HUES64 (cell line): ENCODE data around the gene ITIH1.

Source experiments
- H3K27ac ChIP-seq: 2 replicates; pipeline ENCODE4 v1.7.0; 2013; ENCODE audit warnings: low read depth, low read length, inconsistent platforms
- H3K27me3 ChIP-seq: 2 replicates; pipeline ENCODE4 v1.6.1; 2013; ENCODE audit warnings: mild to moderate bottlenecking, low read length; ENCODE audit not compliant: insufficient read depth
- H3K36me3 ChIP-seq: 2 replicates; pipeline ENCODE4 v1.6.1; 2013; ENCODE audit warnings: mild to moderate bottlenecking, low read length; ENCODE audit not compliant: insufficient read depth
- H3K4me1 ChIP-seq: 2 replicates; pipeline ENCODE4 v1.6.1; 2013; ENCODE audit warnings: mild to moderate bottlenecking, low read length, moderate library complexity; ENCODE audit not compliant: insufficient read depth
- H3K4me3 ChIP-seq: 2 replicates; pipeline ENCODE4 v1.5.1; 2013; ENCODE audit warnings: mild to moderate bottlenecking, low read length, moderate library complexity
- H3K9ac ChIP-seq: 2 replicates; pipeline ENCODE4 v1.6.1; 2013; ENCODE audit warnings: mild to moderate bottlenecking, low read depth, low read length
- H3K9me3 ChIP-seq: 2 replicates; pipeline ENCODE4 v1.6.1; 2013; ENCODE audit warnings: low read depth, low read length; ENCODE audit not compliant: insufficient read depth
- WGBS: fragments of 150-250, 120-280 bp; methylation state at CpG from one replicate; pipeline ENCODE4 v1.1.7; 2013; ENCODE audit warnings: missing lambda C conversion rate; 5-methylcytosine and 5-hydroxymethylcytosine counted together

The ITIH1 gene

DNA sequence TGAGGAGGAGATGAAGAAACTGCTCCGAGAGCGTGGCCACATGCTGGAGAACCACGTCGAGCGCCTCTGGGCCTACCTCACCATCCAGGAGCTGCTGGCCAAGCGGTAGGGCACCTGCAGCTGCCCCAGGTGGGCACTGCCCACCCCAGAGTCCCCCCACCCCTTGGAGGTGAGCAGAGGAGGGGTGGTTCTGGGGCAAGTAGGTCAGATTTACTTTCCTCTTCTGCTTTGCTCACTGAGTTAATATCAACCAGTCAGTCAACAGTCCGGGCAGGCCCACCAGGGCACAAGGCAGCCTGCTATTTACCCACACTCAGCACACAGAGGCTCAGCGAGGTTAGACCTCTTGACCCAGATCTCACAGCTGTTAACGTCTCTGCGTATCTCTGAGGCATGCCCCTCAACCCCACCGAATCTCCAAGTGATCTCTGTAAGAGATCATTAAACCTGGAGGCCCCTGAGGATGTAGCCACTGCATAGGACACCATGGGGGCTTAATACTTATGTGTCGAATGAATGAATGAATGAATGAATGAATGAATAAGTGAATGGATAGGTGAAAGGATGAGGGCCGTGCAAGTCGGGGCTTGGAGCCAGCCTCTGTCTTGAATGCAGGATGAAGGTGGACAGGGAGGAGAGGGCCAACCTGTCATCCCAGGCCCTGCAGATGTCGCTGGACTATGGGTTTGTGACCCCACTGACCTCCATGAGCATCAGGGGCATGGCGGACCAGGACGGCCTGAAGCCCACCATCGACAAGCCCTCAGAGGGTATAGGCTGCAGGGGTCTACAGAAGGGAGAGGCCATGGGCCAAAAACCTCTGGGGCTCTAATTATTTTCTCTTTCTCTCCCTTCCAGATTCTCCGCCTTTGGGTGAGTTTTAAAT lies 9.2 kb downstream of the ITIH1 start:
- H3K4me1 ChIP-seq: 0 out of 2 replicates have a peak, but pooled peaks cover 6% of the 10 kb centered on the region
- H3K36me3 ChIP-seq: no peaks in the 10 kb centered on the region
- H3K27me3 ChIP-seq: no peaks in the 10 kb centered on the region
- no peak overlapping the region for H3K4me3 ChIP-seq
- H3K27ac ChIP-seq: no peak overlapping the region
- H3K9me3 ChIP-seq: no peaks in the 10 kb centered on the region
- no peak overlapping the region for H3K9ac ChIP-seq
- WGBS: 91% methylated on average over 19 of the region's 19 CpGs

DNA sequence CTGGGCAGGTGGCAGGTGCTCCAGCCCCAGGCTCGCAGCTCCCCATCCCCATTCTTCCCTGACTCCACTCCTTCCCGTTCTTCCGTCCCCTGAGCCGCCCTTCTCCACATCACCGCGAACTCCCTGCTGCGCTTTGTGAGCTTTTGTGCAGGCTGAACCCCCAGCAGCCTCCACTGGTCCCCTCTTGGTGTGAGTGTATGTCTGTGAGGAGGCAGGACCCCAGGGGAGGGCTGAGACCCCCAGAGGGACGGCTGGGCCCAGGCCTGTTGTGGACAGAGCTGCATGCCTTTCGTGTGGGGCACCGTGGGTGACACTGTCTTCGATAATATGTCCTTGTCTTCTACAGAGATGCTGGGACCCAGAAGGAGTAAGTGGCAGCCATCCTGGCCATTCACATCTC lies 9.8 kb downstream of the ITIH1 start:
- WGBS: 88% methylated on average over 11 of the region's 11 CpGs
- 0 out of 2 replicates have a peak, but pooled peaks cover under 1% of the 10 kb centered on the region for H3K4me1 ChIP-seq

DNA sequence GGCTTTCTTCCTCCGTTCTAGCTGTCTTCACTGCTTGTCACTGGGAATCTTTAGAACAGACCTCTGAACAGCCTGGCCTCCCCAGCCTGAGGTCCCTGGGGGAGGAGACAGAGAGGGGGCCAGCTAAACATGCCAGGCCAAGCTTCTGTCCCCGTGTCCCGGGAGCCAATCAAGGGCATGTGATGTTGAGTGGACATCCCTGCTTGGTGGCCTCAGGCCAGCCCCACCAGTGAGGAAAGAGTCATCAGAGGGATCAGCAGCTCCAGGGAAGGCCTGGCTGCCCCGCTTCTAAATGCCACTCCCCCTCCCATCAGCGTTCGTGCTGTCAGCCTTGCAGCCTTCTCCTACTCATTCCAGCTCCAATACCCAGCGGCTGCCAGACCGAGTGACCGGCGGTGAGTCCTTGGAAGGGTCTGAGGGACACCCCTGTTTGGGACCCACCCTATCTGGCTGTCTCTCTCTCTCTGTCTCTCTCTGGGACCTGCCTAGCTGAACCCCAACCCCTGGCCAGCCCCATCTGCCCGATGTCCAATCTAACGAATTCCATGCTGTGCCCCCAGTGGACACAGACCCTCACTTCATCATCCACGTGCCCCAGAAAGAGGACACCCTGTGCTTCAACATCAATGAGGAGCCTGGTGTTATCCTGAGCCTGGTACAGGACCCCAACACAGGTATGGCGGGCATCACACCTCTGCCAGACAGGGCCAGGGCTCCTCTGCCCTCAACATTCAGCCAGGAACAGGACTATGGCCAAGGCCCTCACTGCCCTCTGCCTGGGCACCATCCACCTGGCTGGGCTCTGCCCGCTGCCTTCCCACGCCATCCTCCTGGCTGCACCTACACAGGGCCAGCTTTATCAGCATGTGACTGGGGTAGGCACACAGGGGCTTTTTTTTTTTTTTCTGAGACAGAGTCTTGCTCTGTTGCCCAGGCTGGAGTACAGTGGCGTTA lies 10.6 kb downstream of the ITIH1 start:
- no peaks in the 10 kb centered on the region for H3K4me1 ChIP-seq

More for the DNA sequence above, 9.8 kb downstream of the ITIH1 start:
- no peaks in the 10 kb centered on the region for H3K27me3 ChIP-seq
- H3K36me3 ChIP-seq: no peaks in the 10 kb centered on the region
- no peak overlapping the region for H3K27ac ChIP-seq
- H3K9ac ChIP-seq: no peak overlapping the region
- H3K4me3 ChIP-seq: no peak overlapping the region
- no peaks in the 10 kb centered on the region for H3K9me3 ChIP-seq

DNA sequence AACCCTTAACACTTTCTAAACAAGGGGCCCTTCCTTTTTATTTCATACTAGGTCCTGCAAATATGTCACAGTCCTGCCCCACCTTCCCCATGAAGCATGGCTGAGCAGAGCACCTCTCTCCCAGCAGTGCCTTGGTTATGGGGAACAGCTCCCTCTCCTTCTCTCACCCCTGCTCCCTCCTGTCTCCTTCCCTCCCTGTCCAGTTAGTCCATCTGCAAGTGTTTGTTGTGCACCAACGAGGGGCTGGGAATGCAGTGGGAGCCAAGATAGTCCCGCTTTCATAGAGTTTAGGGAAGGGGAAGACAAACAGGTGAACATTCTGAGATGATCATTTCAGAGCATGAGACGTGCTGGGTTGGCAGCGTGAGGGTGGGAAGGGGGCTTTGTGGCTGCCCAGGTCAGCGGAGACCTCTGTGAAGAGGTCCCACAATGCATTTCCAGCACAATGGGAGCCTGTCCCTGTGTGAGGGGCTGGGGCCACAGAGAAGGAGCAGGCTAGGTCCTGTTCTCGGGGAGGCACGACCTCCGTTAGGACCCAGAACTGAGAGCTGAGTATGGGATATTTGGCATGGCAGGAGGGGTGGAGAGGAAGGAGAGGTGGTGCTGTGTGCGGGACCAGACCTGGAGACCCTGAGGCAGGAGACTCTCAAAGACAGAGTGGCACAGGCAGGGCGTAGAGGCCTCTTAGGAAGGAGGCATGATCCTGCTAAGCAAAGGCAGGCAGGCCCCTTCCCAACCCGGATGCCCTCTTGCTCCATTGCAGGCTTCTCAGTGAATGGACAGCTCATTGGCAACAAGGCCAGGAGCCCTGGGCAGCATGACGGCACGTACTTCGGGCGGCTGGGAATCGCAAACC lies 11.7 kb downstream of the ITIH1 start:
- no peaks in the 10 kb centered on the region for H3K36me3 ChIP-seq
- H3K4me3 ChIP-seq: no peak overlapping the region
- no peaks in the 10 kb centered on the region for H3K27me3 ChIP-seq
- no peaks in the 10 kb centered on the region for H3K4me1 ChIP-seq
- 90% methylated on average over 16 of the region's 16 CpGs for WGBS
- no peak overlapping the region for H3K27ac ChIP-seq
- H3K9ac ChIP-seq: no peak overlapping the region
- H3K9me3 ChIP-seq: no peaks in the 10 kb centered on the region

More for the DNA sequence above, 10.6 kb downstream of the ITIH1 start:
- Histone ChIP-seq H3K27ac (no peak overlapping the region), H3K4me3 (no peak overlapping the region), H3K36me3 (no peaks in the 10 kb centered on the region), H3K27me3 (no peaks in the 10 kb centered on the region), H3K9me3 (no peaks in the 10 kb centered on the region), H3K9ac (no peak overlapping the region)
- WGBS: 87% methylated on average over 17 of the region's 17 CpGs

DNA sequence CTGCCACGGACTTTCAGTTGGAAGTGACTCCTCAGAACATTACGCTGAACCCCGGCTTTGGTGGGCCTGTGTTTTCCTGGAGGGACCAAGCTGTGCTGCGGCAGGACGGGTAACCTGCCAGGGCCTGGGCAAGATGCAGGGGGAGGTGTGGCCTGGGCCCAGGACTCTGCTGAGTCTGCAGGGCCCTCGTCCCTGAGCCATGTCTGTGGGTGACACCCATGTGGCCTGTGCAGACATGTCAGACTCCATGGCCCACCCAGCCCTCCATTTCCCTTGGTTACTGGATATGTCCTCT lies 12.3 kb downstream of the ITIH1 start:
- Histone ChIP-seq H3K27me3 (no peaks in the 10 kb centered on the region), H3K4me1 (no peaks in the 10 kb centered on the region), H3K27ac (no peak overlapping the region), H3K36me3 (no peaks in the 10 kb centered on the region), H3K9ac (no peak overlapping the region), H3K4me3 (no peak overlapping the region), H3K9me3 (no peaks in the 10 kb centered on the region)
- 90% methylated on average over 6 of the region's 6 CpGs for WGBS

DNA sequence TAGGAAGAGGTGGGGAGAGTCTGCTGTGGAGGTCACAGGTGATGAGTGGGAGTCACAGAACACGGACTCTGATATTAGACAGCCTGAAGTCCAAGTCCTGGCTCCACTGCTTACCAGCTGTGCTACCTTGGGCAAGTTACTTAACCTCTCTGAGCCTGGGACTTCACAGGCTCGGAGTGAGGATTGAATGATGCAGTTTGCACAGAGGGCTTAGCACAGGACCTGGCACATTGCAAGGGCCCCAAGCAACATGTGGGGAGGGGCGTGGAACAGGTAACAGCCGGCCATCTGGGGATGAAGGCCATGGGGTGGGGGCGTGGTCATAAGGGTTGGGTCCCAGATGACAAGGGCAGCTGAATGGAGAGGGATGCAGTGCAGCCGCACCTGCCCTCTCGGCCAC lies 12.9 kb downstream of the ITIH1 start:
- Histone ChIP-seq H3K27ac (no peak overlapping the region), H3K9me3 (no peaks in the 10 kb centered on the region), H3K36me3 (no peaks in the 10 kb centered on the region), H3K27me3 (no peaks in the 10 kb centered on the region), H3K4me1 (no peaks in the 10 kb centered on the region), H3K4me3 (no peak overlapping the region), H3K9ac (no peak overlapping the region)
- 91% methylated on average over 7 of the region's 7 CpGs for WGBS

DNA sequence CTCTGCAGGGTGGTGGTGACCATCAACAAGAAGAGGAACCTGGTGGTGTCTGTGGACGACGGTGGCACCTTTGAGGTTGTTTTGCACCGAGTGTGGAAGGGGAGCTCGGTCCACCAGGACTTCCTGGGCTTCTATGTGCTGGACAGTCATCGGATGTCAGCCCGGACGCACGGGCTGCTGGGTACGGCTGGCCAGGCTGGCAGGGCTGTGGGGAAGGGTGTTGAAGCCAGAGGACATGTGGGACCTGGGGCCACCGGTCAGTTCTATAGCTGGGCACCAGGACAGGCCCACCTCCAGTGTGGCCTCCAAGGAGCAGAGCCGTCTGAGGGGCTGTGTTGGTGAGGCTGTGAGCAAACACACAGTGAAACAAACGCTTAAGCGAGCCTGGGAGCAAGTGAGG lies 13.3 kb downstream of the ITIH1 start:
- Histone ChIP-seq H3K27me3 (no peaks in the 10 kb centered on the region), H3K27ac (no peak overlapping the region), H3K36me3 (no peaks in the 10 kb centered on the region), H3K4me1 (no peaks in the 10 kb centered on the region), H3K9me3 (no peaks in the 10 kb centered on the region), H3K9ac (no peak overlapping the region), H3K4me3 (no peak overlapping the region)
- 90% methylated on average over 13 of the region's 13 CpGs for WGBS

DNA sequence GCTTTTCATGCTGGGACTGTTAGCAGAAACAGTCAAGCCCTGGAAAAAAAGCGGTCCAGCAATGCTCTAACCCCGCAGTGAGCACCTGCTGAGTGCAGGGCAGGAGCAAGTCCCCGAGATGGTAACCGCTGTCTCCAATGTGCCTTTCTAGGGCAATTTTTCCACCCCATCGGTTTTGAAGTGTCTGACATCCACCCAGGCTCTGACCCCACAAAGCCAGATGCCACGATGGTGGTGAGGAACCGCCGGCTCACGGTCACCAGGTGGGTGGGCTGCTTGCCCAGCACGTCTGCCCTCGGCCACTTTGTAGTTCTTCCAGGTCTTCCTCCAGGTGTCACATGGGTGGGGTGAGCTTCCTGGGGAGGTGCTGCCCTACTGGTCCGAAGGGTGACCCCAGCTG lies 14.0 kb downstream of the ITIH1 start:
- Histone ChIP-seq H3K4me1 (no peaks in the 10 kb centered on the region), H3K27ac (no peak overlapping the region), H3K4me3 (no peak overlapping the region), H3K9ac (no peak overlapping the region), H3K9me3 (no peaks in the 10 kb centered on the region), H3K27me3 (no peaks in the 10 kb centered on the region), H3K36me3 (no peaks in the 10 kb centered on the region)
- 89% methylated on average over 12 of the region's 12 CpGs for WGBS

DNA sequence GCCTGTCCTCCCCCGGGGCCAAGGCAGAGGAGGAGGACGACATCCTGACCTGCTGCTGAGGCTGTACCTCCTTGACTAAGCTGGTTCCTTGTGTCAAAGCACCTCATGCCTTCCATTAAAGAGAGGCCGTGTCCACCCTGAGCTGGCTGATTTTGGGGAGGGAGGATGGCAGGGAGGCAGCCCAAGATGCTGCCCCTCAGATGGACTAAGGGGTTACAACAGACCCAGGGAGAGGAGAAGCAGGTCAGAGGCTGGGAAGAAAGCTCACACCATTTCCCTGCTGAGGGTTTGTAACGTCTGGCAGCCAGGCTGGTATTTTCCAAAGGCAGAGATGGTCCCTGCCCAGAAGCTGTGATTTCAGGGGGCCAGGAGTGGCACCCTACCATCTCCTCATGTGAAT lies 14.5 kb downstream of the ITIH1 start:
- Histone ChIP-seq H3K27me3 (no peaks in the 10 kb centered on the region), H3K4me1 (no peaks in the 10 kb centered on the region), H3K27ac (no peak overlapping the region), H3K9me3 (no peaks in the 10 kb centered on the region), H3K4me3 (no peak overlapping the region), H3K9ac (no peak overlapping the region), H3K36me3 (no peaks in the 10 kb centered on the region)
- 88% methylated on average over 4 of the region's 4 CpGs for WGBS

DNA sequence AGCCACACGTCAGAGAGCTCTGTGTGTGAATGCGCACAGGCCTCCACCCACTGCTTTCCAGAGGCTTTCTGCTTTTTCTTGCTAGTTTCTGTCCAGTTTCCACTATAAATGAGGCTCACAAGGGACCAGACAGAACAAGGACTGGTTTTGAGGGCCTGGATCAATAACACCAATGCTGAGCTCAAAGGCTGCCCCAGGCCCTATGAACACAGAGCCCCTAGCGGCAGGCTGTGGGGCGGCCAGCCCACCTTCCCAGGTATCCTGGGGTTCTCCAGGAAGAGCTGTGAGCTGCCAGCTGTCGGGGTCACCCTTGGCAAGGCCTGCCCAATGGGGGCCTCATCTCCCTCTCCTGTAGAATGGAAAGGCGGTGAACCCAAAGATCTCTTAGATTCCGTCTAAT lies 15.0 kb downstream of the ITIH1 start:
- H3K9ac ChIP-seq: no peak overlapping the region
- no peak overlapping the region for H3K4me3 ChIP-seq
- H3K27me3 ChIP-seq: no peaks in the 10 kb centered on the region
- H3K9me3 ChIP-seq: no peaks in the 10 kb centered on the region
- H3K4me1 ChIP-seq: no peaks in the 10 kb centered on the region
- H3K27ac ChIP-seq: no peak overlapping the region
- 81% methylated on average over 7 of the region's 7 CpGs for WGBS
- no peaks in the 10 kb centered on the region for H3K36me3 ChIP-seq
